Hindlimb muscle (tissue), 1 donor: ENCODE results near the gene PFN1. TPM values are rescaled to one million over a fixed set of nuclear protein-coding genes. Genes with fewer than 3 reads are reported as not detected.
A peak's percentile ranks its signal among the peaks of the same experiment; 100 is the strongest.
"Not testable (repeated sequence)": the region's sequence is repeated elsewhere in the genome, so short reads cannot be mapped to it uniquely, and the experiment has no call there.

ENCODE experiments used
- DNase-seq: peaks from one replicate; pipeline ENCODE4 v3.0.0-alpha.2; 2013
- polyA plus RNA-seq: library from polyadenylated mRNA; unstranded; fragments of 120-200 nt; gene quantifications from one replicate; pipeline ENCODE4 v1.2.1, GENCODE V29; 2013; ENCODE audit not compliant: insufficient read length

The PFN1 gene
- polyA plus RNA-seq, 1 donor: 432 TPM

DNA sequence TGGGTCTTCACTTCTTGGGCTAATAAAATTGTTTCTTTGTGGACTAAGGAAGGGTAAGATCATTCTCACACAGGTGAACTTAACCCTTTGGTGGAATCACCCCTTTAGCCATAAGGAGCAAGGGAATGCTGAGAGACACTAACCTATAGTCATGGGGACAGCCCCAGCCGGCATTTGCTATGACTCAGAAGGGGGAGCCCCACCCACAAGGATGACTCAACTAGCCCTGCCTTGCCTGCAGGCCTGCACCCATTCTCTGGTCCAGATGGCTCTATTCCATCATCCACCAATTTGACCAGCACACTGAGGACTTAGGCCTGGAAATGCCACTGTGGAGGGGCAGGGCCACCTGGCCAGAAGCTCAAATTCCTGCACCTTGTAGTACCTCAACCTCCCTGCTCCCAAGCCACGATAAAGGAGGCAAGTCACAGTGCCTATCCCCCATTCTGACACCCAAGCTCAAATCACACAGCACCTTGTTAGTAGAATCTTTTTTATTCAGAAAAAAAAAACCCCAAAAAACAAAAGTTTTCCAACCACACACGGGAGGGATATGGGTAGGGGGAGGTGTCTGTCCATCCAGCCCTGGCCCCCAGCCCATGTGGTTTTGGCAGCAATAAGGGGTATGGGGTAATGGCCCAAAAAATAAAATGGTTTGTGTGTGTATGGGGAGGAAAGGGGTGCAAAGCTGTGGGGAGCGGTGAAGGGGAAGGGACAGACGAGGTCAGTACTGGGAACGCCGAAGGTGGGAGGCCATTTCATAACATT is 3.0 kb downstream of the PFN1 start:
- DNase-seq: no peak

DNA sequence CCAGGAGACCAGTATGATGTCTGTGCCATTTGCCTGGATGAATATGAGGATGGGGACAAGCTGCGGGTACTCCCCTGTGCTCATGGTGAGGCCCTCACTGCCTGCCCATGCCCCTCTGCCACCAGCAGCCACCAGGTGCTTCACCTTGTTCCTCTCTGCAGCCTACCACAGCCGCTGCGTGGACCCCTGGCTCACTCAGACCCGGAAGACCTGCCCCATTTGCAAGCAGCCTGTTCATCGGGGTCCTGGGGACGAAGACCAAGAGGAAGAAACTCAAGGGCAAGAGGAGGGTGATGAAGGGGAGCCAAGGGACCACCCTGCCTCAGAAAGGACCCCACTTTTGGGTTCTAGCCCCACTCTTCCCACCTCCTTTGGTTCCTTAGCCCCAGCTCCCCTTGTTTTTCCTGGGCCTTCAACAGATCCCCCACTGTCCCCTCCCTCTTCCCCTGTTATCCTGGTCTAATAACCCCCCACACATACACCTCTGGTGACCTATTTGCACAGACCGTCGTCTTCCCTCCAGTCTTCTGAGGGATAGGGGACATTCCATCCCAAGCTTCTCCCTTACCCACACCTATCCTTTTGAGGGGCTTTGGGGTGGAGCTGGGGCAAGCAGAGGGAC is 3.7 kb downstream of the PFN1 start:
- DNase-seq: no peak

DNA sequence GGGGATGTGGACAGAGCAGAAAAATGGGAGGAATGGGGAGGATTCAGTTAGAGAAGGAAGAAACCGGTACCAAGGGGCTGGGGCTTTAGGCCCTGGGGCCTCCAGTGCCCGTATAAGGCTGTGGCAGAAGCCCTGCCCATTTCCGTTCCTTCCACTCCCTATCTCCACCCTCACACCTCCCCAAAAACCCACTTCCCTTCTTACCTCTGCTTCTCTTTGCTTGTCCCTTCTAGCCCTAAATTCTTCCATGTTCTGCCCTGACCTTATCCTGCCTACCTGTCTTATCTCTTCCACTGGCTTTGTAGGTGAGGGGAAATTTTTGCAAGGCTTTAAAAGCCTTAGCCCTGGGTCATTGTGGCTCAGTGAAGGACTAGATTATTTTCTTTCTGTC is 4.2 kb downstream of the PFN1 start:
- no peak for DNase-seq

DNA sequence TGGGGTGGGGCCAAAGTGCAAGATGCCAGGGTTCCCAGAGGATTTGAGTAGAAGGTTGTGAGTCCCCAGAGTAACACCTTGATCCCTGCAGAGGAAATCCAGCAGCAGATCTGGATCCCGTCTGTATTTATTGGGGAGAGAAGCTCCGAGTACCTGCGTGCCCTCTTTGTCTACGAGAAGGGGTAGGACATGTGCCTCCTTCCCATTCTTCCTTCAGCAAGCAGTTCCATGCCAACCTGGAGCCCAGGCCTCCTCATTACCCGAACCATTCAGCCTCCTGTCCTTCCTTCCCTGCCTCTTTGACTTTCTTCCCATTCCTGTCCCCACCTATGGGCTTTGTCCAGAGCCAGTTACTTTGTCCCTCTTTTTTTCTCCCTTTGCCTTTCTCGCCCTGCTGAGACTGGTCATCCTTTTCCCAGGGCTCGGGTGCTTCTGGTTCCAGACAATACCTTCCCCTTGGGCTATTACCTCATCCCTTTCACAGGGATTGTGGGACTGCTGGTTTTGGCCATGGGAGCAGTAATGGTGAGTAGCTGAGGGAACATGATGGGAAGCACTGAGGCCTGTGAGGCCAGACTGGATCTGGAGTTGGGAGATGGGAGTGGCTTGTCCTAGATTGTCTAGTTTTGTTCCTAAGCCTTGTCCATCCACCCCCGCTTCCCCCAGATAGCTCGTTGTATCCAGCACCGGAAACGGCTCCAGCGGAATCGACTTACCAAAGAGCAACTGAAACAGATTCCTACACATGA is 5.4 kb downstream of the PFN1 start:
- no peak for DNase-seq

DNA sequence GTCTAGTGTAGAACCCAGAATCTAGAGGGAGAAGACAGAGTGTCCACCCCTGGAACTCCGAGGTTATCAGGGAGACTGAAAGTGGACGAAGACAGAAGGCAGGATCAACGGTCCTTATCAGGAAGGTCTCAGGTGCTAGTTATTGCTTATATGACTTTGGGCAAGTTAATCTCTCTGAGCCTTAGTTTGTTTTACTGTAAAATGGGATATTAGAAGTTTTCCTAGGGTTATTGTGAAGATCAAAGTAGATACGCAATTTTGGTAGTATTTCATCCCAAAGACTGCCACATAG is 7.1 kb downstream of the PFN1 start:
- no peak for DNase-seq

DNA sequence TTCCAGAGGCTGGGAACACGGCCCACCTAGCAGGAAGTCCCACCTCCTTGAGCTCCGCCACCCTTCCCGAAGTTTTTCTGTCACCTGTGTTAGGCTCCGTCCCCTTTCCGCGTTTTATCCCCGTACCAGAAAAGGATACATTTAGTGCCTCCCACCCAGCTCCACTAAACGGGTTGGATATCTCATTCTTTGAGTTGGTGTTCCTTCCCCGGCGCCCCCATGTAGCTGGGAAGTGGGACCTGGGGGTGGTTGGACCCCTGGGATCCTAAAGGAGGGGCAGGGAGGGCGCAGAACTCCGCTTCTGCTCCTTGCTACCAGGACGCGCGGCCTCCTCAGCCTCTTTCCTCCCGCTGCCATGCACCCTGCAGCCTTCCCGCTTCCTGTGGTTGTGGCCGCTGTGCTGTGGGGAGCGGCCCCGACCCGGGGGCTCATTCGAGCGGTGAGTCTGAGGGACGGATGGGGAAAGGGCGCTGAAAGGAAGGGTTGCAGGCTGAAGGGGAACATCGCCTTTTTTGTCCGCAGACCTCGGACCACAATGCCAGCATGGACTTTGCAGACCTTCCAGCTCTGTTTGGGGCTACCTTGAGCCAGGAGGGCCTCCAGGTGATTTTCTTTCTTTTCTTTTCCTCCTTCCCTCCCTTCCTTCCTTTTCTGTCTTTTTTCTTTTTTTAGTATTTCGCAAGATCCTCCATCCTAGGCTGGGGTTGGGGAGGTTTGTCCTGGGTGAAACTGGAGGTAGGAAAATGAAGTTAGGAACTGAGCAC is 7.6 kb downstream of the PFN1 start:
- no peak for DNase-seq

DNA sequence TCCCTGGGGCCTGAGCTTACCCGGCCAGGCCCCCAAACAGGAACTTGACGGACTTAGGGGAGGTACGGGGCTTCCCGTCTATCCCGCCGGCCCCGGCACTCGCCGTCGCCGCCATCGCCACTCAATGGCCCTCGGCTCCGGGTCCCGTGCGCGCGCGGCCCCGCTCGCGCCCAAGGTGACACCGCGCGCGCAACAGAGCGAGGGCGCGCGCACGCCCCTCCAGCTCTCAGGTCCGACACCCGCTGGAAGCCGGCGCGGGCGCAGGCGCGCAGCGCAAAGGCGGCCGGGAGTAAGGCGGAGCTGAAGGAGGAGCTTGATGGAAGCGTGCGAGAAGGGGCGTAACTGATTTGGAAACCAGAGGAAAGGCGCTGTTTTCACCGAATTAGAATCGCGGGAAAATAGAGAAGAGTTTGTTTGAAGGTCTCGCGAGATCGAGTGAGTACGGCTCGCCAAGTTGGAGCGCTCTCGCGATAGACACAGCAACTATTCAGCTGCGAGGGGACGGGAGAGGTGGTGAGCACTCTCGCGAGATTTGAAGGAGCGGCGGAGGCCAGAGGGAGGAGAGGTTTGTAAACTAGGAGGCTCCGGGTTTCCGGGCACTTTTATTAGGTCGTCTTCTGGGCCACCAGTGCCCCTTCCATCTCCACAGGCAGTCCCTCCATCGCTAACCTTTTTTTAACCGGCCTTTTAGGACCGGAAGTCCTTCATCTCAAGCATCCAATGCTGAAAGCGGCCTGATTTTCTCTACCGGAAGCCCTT is 8.4 kb downstream of the PFN1 start, which contains the start of the genes RNF167 and SLC25A11:
Gene RNF167, plus strand, starts transcription at position 473 of the 759 bp plus-strand sequence. CDS start 642 bp downstream, outside the sequence.
Gene SLC25A11, minus strand, starts transcription at position 251 of the 759 bp plus-strand sequence. Its CDS starts 136 bp downstream, at position 115.
- peak; percentile 99 for DNase-seq

DNA sequence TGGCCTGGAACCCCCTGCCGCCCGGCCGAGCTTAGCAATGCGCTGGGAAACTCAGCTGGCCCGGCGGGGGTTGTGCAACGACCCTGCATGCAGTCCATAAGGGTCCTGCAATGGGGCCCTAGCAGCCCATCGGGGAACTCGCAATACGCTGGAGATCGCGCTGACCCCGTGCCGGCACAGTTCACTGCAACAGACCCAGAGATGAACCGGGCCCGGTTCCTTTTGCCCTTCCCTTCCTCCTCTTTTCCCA is 8.9 kb downstream of the PFN1 start:
- DNase-seq: no peak

DNA sequence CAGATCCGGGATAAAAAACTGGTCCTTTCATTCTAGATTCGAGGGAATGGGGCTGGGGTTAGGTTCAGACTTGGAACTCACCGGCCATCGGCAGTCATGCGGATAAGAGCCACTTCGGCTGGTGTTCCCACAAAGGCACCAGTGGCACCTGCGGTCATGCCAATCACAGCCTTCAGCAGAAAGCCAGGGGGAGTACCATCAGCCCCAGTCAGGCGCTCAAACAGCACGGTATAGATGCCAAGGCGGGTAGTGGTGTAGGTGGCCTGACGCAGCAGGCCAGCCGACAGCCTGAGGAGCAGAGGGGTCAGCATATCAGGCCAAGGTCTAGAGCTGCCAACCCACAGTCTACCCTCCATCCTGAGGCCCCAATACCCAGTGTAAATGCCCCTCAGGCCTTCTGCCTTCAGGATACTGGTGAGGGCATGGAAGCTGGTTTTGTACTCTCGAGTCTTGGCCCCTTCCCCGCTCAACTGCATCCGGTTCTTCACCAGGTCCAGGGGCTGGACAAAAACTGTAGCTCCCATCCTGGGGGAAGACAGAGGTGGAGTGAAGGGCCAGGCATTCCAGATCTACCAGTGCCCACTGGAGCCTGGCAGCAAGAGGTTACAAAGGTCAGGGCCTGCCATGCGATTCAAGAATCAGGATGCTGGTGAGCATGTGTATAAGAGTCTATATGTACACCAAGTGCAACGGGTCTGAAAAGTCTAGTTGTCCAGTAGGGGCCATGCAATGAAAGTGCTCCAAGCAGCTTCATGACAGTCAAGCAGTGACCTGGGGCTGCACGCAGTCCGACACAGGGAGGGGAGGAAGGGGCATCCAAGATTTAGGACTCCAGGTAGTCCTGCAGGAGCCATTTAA is 9.4 kb downstream of the PFN1 start:
- DNase-seq: no peak

DNA sequence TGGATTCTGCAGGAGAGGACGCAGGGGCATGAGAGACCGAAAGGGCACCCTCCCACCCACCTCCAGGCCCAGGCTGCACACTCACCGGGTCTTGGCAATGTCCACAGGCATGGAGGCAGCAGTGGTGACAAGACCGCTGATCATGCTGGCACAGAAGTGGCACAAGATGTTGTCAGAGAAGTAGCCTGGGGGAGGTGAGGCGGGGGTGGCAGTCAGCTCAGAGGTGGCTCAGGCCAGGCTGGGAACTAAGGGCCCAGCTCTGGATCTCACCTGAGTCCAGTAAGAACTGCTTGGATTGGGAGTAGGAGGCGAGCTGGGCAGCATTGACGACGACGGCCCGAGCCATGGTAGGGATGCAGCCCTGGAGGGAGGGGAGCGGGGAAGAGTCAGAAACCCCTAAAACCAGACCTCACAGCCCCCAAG is 10.2 kb downstream of the PFN1 start:
- DNase-seq: no peak

DNA sequence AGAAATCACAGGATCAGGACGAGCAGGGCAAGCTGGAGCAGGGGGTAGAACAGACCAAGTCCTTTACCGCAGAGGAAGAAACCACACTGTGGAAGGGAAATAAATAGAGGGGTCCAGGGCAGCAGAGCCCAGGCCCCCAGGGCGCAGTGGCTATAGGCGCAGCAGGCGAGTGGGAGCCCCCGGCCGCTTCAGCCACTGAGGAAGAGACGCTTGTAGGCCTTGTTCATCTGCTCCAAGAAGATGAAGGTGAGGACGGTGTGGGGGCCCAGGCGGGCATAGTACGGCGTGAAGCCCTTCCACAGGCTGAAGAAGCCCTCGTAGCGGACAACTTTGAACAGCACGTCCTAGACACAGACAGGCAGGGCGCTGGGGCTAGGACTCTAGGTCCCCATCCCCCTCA is 10.8 kb downstream of the PFN1 start:
- no peak for DNase-seq

DNA sequence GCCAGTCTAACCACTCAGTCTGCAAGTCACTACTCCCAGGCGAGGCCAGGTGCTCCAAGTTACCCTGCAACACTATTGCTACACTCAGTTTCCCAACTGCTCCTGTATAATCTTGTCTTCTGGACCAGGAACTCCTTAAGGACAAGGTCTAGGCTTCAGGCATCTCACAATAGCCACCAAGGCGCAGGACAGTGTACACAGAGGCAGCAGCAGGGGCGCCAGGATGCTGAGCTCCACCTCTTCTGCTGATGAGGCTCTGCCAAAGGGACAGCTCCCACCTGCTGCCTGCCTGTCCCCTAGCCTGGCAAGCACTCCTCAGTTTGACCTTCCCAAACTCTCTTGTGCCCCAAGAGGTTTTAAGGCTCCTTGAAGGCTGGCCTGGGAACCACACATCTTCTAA is 11.9 kb downstream of the PFN1 start:
- no peak for DNase-seq

DNA sequence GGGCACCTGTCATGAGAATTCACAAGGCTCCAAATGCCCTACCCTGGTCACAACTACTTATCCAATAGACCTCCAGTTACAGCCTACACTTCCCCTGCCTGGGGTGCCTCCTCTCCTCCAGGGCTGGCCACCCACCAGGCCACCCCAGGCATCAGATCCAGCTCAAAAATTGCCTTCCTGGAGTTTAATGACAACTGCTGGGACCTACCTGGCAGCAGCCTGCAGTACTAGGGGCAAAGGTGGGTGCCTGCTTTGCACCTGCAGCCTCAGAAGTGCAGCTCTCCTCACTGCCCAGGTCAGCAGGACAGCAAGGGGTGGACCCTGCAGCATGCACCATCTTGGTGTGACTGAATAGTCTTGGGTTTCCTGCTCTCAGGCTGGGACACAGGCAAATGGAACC is 12.7 kb downstream of the PFN1 start:
- no peak for DNase-seq

DNA sequence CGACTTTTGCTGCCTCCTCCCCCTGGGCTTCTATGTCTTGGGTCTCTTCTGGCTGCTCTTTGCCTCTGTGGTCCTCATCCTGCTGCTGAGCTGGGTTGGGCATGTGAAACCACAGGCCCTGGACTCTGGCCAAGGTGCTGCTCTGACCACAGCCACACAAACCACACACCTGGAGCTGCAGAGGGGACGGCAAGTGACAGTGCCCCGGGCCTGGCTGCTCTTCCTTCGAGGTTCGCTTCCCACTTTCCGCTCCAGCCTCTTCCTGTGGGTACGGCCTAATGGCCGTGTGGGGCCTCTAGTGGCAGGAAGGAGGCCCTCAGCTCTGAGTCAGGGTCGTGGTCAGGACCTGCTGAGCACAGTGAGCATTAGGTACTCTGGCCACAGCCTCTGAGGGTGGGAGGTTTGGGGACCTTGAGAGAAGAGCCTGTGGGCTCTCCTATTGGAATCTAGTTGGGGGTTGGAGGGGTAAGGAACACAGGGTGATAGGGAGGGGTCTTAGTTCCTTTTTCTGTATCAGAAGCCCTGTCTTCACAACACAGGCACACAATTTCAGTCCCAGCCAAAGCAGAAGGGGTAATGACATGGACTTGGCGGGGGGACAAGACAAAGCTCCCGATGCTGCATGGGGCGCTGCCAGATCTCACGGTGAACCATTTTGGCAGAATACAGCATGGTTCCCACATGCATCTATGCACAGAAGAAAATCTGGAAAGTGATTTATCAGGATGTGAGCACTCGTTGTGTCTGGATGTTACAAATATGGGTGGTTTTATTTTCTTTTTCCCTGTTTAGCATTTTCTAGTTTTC is 14.0 kb downstream of the PFN1 start:
- no peak for DNase-seq

DNA sequence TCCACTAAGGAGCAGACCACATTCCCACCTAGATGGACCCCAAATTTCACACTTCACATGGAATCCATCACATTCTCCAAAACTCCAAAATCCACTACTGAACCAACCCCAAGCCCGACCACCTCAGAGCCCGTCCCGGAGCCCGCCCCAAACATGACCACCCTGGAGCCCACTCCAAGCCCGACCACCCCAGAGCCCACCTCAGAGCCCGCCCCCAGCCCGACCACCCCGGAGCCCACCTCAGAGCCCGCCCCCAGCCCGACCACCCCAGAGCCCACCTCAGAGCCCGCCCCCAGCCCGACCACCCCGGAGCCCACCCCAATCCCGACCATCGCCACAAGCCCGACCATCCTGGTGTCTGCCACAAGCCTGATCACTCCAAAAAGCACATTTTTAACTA is 14.7 kb downstream of the PFN1 start:
- DNase-seq: no peak

DNA sequence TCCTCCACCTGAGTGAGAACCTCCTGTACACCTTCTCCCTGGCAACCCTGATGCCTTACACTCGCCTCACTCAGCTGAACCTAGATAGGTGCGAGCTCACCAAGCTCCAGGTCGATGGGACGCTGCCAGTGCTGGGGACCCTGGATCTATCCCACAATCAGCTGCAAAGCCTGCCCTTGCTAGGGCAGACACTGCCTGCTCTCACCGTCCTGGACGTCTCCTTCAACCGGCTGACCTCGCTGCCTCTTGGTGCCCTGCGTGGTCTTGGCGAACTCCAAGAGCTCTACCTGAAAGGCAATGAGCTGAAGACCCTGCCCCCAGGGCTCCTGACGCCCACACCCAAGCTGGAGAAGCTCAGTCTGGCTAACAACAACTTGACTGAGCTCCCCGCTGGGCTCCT is 15.6 kb downstream of the PFN1 start:
- no peak for DNase-seq

DNA sequence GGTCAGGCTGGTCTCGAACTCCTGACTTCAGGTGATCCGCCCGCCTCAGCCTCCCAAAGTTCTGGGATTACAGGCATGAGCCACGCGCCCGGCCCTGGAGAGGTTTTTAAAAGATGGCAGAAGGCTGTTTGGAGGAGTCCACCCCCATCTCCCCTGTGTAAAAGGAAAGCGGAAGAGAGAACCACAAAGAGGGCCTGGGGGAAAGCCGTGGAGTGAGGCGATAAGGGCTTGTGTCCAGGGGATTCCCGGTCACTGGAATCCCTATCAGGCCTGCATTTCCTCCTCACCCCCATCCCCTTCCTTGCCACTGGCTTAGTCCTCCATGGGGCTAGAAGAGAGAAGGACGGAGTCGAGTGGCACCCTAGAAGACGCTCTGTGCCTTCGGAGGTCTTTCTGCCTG is 16.4 kb downstream of the PFN1 start, which contains the start of gene GP1BA:
Gene GP1BA, plus strand, starts transcription at position 315 of the 400 bp plus-strand sequence. CDS start 328 bp downstream, outside the sequence.
- no peak for DNase-seq

DNA sequence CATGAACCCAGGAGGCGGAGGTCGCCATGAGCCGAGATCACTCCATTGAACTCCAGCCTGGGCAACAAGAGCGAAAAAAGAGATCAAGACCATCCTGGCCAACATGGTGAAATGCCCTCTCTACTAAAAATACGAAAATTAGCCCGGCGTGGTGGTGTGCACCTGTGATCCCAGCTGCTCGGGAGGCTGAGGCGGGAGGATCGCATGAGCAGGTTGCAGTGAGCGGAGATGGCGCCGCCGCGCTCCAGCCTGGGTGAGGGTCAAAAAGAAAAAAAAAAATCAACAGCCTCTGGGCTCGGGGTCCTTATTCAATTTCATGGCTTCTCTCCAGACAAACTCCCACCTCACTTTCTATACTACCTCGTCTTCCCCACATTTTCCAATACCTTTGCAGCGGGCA is 19.4 kb downstream of the PFN1 start:
- no peak for DNase-seq

DNA sequence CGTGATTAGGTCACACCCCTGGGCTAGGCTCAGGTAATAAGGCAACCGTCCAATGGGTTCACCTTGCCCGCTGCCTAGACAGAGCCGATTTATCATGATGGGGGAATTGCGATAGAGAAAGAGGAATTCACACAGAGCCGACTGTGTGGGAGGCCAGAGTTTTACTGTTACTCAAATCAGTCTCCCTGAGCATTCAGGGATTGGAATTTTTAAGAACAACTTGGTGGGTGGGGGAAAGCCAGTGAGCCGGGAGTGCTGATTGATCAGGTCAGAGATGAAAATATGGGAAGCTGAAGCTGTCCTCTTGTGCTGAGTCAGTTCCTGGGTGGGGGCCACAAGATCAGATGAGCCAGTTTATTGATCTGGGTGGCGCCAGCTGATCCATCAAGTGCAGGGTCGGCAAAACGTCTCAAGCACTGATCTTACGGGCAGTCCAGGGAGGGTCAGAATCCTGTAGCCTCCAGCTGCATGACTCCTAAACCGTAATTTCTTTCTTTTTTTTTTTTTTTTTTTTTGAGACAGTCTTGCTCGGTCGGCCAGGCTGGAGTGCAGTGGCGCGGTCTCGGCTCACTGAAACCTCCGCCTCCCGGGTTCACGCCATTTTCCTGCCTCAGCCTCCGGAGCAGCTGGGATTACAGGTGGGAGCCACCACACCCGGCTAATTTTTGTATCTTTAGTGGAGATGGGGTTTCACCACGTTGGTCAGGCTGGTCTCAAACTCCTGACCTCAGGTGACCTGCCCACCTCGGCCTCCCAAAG is 21.6 kb downstream of the PFN1 start:
- DNase-seq: not testable (repeated sequence)

DNA sequence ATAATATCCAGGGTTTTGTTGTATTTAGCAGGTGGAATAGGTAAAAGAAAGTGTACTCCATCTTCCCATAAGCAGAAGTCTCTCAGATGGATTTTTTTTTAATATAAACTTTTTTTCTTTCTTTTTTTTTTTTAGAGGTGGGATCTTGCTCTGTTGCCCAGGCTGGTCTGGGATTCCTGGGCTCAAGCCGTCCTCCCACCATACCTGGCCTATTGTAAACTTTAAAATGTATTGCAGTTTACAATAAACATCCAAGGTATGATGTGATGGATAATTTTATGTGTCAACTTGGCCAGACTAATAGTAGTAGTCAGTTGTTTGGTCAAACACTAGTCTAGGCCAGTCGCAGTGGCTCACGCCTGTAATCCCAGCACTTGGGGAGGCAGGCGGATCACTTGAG is 27.0 kb downstream of the PFN1 start:
- DNase-seq: no peak
